ENCODE data around the gene ZNF813.
"Not testable (repeated sequence)": the region's sequence is repeated elsewhere in the genome, so short reads cannot be mapped to it uniquely, and the experiment has no call there.

GRCh38 chr19:53503671-53504364 lies 36.3 kb downstream of the ZNF813 start:
- TF ChIP-seq, protein P1, sequence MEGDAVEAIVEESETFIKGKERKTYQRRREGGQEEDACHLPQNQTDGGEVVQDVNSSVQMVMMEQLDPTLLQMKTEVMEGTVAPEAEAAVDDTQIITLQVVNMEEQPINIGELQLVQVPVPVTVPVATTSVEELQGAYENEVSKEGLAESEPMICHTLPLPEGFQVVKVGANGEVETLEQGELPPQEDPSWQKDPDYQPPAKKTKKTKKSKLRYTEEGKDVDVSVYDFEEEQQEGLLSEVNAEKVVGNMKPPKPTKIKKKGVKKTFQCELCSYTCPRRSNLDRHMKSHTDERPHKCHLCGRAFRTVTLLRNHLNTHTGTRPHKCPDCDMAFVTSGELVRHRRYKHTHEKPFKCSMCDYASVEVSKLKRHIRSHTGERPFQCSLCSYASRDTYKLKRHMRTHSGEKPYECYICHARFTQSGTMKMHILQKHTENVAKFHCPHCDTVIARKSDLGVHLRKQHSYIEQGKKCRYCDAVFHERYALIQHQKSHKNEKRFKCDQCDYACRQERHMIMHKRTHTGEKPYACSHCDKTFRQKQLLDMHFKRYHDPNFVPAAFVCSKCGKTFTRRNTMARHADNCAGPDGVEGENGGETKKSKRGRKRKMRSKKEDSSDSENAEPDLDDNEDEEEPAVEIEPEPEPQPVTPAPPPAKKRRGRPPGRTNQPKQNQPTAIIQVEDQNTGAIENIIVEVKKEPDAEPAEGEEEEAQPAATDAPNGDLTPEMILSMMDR (IDR thresholded peaks at IDR 0.05; ENCODE audit: low read depth, low read length) = not testable (repeated sequence)
- TF ChIP-seq POLR2A (IDR thresholded peaks at IDR 0.05; ENCODE audit: extremely low read depth, insufficient read length); MYC (IDR thresholded peaks at IDR 0.05; ENCODE audit: low read depth, low read length): not testable (repeated sequence)

Data from NB4 (cell line).